H1 (cell line): ENCODE results near the gene KCNC1. TPM values are rescaled to one million over a fixed set of nuclear protein-coding genes. Genes with fewer than 3 reads are reported as not detected.

Experiments used
- CTCF ChIA-PET: fragments of 300-600 bp; sonication (Branson Sonifier 250); formaldehyde crosslinking; loops from one replicate; lab custom pipeline; 2021; ENCODE audit not compliant: partially characterized antibody; lab: Charles Lee
- POLR2A ChIA-PET: fragments of 300-600 bp; sonication (Branson Sonifier 250); formaldehyde crosslinking; loops from one replicate; lab custom pipeline; 2021; ENCODE audit warnings: inconsistent platforms; ENCODE audit not compliant: partially characterized antibody; lab: Charles Lee
- DNase-seq, 2 experiments: peaks; one replicate each; pipeline versions ENCODE4 v3.0.0 to v3.0.0-alpha.2; 2010 to 2022; ENCODE audit warnings: low spot score in 2 of 2, low read depth in 1 of 2, mixed read lengths in 1 of 2
- FAIRE-seq: peaks from 2 replicates; lab custom pipeline; 2011; peaks lifted over from hg19 to GRCh38; lab: Jason Lieb, UNC
- H2AFZ ChIP-seq: 2 replicates; pipeline ENCODE4 v1.8.1; 2012; ENCODE audit warnings: low read length, inconsistent platforms
- H2AK5ac ChIP-seq: 2 replicates; pipeline ENCODE4 v1.6.1; 2013; ENCODE audit warnings: low read depth, low read length
- H2BK120ac ChIP-seq: replicated peaks from 2 replicates; pipeline ENCODE3; 2013; ENCODE audit warnings: low read depth, low read length, inconsistent platforms
- H2BK12ac ChIP-seq: 2 replicates; pipeline ENCODE4 v1.6.1; 2013; ENCODE audit warnings: low read depth, low read length
- H2BK15ac ChIP-seq: 2 replicates; pipeline ENCODE4 v1.6.1; 2013; ENCODE audit warnings: low read length
- H2BK20ac ChIP-seq: 2 replicates; pipeline ENCODE4 v1.6.1; 2013; ENCODE audit warnings: low read length
- H2BK5ac ChIP-seq: 2 replicates; pipeline ENCODE4 v1.6.1; 2013; ENCODE audit warnings: low read depth, low read length
- H3K14ac ChIP-seq: 2 replicates; pipeline ENCODE4 v1.6.1; 2013; ENCODE audit warnings: inconsistent platforms; ENCODE audit not compliant: insufficient read length
- H3K18ac ChIP-seq: 2 replicates; pipeline ENCODE4 v1.6.1; 2013; ENCODE audit warnings: low read length; ENCODE audit errors: extremely low read depth
- H3K23ac ChIP-seq: 2 replicates; pipeline ENCODE4 v1.6.1; 2013; ENCODE audit warnings: inconsistent platforms; ENCODE audit not compliant: insufficient read length
- H3K23me2 ChIP-seq: 2 replicates; pipeline ENCODE4 v1.6.1; 2013; ENCODE audit warnings: low read depth, low read length
- H3K27ac ChIP-seq: 2 replicates; pipeline ENCODE4 v1.6.1; 2011; ENCODE audit warnings: low read depth, low read length, inconsistent platforms
- H3K27me3 ChIP-seq, 4 experiments: replicated peaks in 1 of 4; 1 replicate in 1 of 4; 2 replicates in 3 of 4; pipeline versions ENCODE4 v1.6.1 to v1.8.1; 2011 to 2013; ENCODE audit warnings: low read length in 3 of 4, mild to moderate bottlenecking in 3 of 4, inconsistent platforms in 2 of 4, mixed read lengths in 2 of 4, moderate library complexity in 1 of 4; ENCODE audit not compliant: control insufficient read depth in 3 of 4, insufficient read depth in 3 of 4; ENCODE audit errors: extremely low read depth in 1 of 4
- H3K36me3 ChIP-seq, 4 experiments: 2 replicates each; pipeline versions ENCODE4 v1.6.1 to v1.8.1; 2011 to 2013; ENCODE audit warnings: mild to moderate bottlenecking in 4 of 4, low read length in 3 of 4, moderate library complexity in 2 of 4, control low read depth in 1 of 4, inconsistent platforms in 1 of 4; ENCODE audit not compliant: insufficient read depth in 4 of 4, control insufficient read depth in 2 of 4
- H3K4ac ChIP-seq: replicated peaks from 2 replicates; pipeline ENCODE3; 2013; ENCODE audit warnings: low read length, low read depth, mixed read lengths, inconsistent platforms; ENCODE audit not compliant: insufficient read length
- H3K4me1 ChIP-seq, 4 experiments: replicated peaks in 1 of 4; 1 replicate in 1 of 4; 2 replicates in 3 of 4; pipeline versions ENCODE4 v1.6.1 to v1.8.1; 2011 to 2013; ENCODE audit warnings: low read length in 3 of 4, inconsistent platforms in 2 of 4, mixed read lengths in 1 of 4; ENCODE audit not compliant: insufficient read depth in 4 of 4, control insufficient read depth in 3 of 4
- H3K4me2 ChIP-seq, 2 experiments: 2 replicates each; pipeline versions ENCODE4 v1.6.1 to v1.8.1; 2011 to 2013; ENCODE audit warnings: low read depth in 2 of 2, low read length in 2 of 2, control low read depth in 1 of 2, inconsistent platforms in 1 of 2, mild to moderate bottlenecking in 1 of 2; ENCODE audit not compliant: insufficient read depth in 1 of 2
- H3K4me3 ChIP-seq, 4 experiments: fragments of 200-600, 300-600 bp in 1 of 4; sonication (generic), shearing (Covaris generic), sonication (Bioruptor Twin) in 1 of 4; 2 replicates each; pipeline versions ENCODE4 v1.5.1 to v1.8.1; 2011 to 2016; ENCODE audit warnings: low read length in 4 of 4, low read depth in 3 of 4, control low read depth in 2 of 4, inconsistent platforms in 2 of 4, mild to moderate bottlenecking in 2 of 4, mixed read lengths in 1 of 4, moderate library complexity in 1 of 4; ENCODE audit not compliant: insufficient read depth in 2 of 4; ENCODE audit errors: extremely low read depth in 1 of 4
- H3K56ac ChIP-seq: replicated peaks from 2 replicates; pipeline ENCODE3; 2013; ENCODE audit warnings: low read depth, mild to moderate bottlenecking, mixed read lengths, low read length, inconsistent platforms; ENCODE audit not compliant: insufficient read length
- H3K79me1 ChIP-seq: 2 replicates; pipeline ENCODE4 v1.6.1; 2013; ENCODE audit warnings: low read depth, low read length, control low read depth
- H3K79me2 ChIP-seq, 2 experiments: 2 replicates each; pipeline versions ENCODE4 v1.6.1 to v1.8.1; 2012 to 2013; ENCODE audit warnings: low read length in 2 of 2, mild to moderate bottlenecking in 2 of 2, inconsistent platforms in 1 of 2; ENCODE audit not compliant: insufficient read depth in 2 of 2, control insufficient read depth in 1 of 2
- H3K9ac ChIP-seq, 4 experiments: replicated peaks in 1 of 4; 1 replicate in 1 of 4; 2 replicates in 3 of 4; pipeline versions ENCODE4 v1.6.1 to v1.8.1; 2011 to 2013; ENCODE audit warnings: low read depth in 3 of 4, low read length in 3 of 4, control low read depth in 2 of 4, mild to moderate bottlenecking in 2 of 4, moderate library complexity in 2 of 4, inconsistent platforms in 1 of 4; ENCODE audit errors: extremely low read depth in 1 of 4
- H3K9me3 ChIP-seq, 2 experiments: 2 replicates each; pipeline versions ENCODE4 v1.6.1 to v1.8.1; 2012 to 2013; ENCODE audit warnings: mild to moderate bottlenecking in 2 of 2, moderate library complexity in 2 of 2, control low read depth in 1 of 2, inconsistent platforms in 1 of 2, low read depth in 1 of 2, low read length in 1 of 2, mixed read lengths in 1 of 2; ENCODE audit not compliant: insufficient read depth in 2 of 2
- H4K20me1 ChIP-seq, 2 experiments: replicated peaks in 1 of 2; 2 replicates each; pipeline versions ENCODE3 to v1.8.1; 2011 to 2013; ENCODE audit warnings: inconsistent platforms in 2 of 2, low read length in 2 of 2, mild to moderate bottlenecking in 1 of 2; ENCODE audit not compliant: insufficient read depth in 2 of 2, control insufficient read depth in 1 of 2
- H4K5ac ChIP-seq: 2 replicates; pipeline ENCODE4 v1.6.1; 2013; ENCODE audit warnings: low read length, low read depth, mixed read lengths, inconsistent platforms; ENCODE audit not compliant: insufficient read length
- H4K8ac ChIP-seq: 2 replicates; pipeline ENCODE4 v1.8.0; 2013; ENCODE audit warnings: mild to moderate bottlenecking, moderate library complexity, low read length, inconsistent platforms; ENCODE audit not compliant: insufficient read depth; ENCODE audit errors: extremely low read depth
- H4K91ac ChIP-seq: replicated peaks from 2 replicates; pipeline ENCODE3; 2013; ENCODE audit warnings: low read length, mixed read lengths, inconsistent platforms; ENCODE audit not compliant: insufficient read length
- POLR2AphosphoS5 ChIP-seq: IDR thresholded peaks from 2 replicates; pipeline ENCODE4 v1.6.1; 2011; ENCODE audit warnings: low read depth, low read length
- WGBS, 2 experiments: shearing (Covaris generic) in 1 of 2; methylation state at CpG; one replicate each; pipeline versions ENCODE4 v1.1.6 to v1.1.7; 2013 to 2015; ENCODE audit warnings: low lambda C conversion rate in 2 of 2, mixed read lengths in 2 of 2, inconsistent platforms in 1 of 2, low coverage in 1 of 2, missing lambda C conversion rate in 1 of 2; ENCODE audit not compliant: insufficient replicate concordance in 2 of 2, insufficient coverage in 1 of 2, insufficient read length in 1 of 2; ENCODE audit errors: extremely low coverage in 1 of 2, missing lambda C conversion rate in 1 of 2; 5-methylcytosine and 5-hydroxymethylcytosine counted together
- polyA plus RNA-seq, 7 experiments: library from polyadenylated mRNA; depleted of rRNA in 3 of 7; stranded (reverse) in 5 of 7; unstranded in 2 of 7; fragments of >200 nt in 5 of 7; fragments of 200-250 nt in 2 of 7; gene quantifications; 1 replicate in 5 of 7; 2 replicates in 1 of 7; 4 replicates in 1 of 7; pipeline versions ENCODE4 v1.2.1 to v1.2.3, GENCODE V29; 2011 to 2013; ENCODE audit warnings: missing spikeins in 2 of 7, mixed read lengths in 2 of 7
- total RNA-seq: library from RNA; stranded (reverse); fragmentation: NEBNext Ultra II Directional; extraction: Animal tissue kit (Norgen Biotek cat#: 25700); gene quantifications from 2 replicates; pipeline ENCODE4 v1.2.1, GENCODE V29; 2021

KCNC1 gene
- total and polyA plus RNA-seq, 2 of the 8 experiments (the other 6 are each of a cell fraction or from before 2014, with no cell fraction given): 0.11 to 0.26 TPM

DNA sequence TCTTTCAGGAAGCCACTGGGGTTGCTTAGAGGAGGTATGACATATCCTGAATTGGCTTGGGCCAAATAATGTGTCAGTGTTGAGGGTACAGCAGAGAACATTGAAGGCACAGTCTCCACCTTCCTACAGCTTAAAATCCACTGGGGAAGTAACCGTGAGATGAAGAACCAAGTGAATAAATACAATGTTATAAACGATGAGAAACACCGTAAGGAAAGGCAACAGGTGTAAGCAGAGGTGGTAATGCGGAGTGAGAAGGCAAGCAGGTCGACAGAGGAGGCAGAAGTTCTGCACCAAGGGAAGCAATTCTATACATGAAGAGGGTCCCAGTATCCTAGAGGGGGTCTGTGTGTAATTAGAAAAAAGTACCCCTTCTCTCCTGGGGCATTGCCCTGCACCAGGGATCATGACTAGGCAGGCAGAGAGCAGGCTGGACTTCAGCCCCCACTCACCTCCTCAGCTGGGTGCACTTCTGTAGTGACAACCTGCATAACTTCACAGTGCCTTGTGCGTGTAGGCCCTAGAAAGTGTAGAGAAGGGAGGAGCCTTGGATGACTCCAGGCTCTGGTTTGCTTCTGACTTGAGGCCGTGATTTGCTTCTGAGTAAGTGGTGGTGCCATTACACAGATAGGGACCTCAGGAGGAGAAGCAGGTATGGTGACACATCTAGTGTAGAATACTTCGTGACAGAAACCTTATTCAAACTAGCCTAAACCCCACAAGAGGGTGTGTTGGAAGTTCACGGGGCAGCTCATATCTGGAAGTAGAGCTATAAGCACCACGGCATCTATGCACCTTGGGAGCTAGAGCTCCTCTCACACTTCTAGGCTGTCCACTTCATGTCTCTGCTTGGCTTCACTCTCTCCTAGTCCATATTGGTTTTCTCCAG is 10.3 kb upstream of the KCNC1 start:
- no peak overlapping the region for H2BK5ac ChIP-seq
- peaks cover 0 to 5% of the 10 kb centered on the region in 2 experiments; a peak in 1 of 4 replicates for H3K9me3 ChIP-seq
- no peak overlapping the region for H3K4ac ChIP-seq
- no peak overlapping the region for H2AK5ac ChIP-seq
- H2AFZ ChIP-seq: no peak overlapping the region
- no peak overlapping the region for H3K23ac ChIP-seq
- peaks cover 6% of the 10 kb centered on the region; the same call in 1 of the 2 replicates for H3K23me2 ChIP-seq
- no peak overlapping the region for H3K4me3 ChIP-seq
- CTCF ChIA-PET: interaction anchor here (0.9 to 15.7 kb wide), 13 partner anchors 12 to 254 kb away, joined by 3 to 290 read pairs (median 5); partner anchors contain the start of gene KCNC1
- peaks cover 0 to 23% (median 13%) of the 10 kb centered on the region in 4 experiments; a peak in 6 of 7 replicates for H3K4me1 ChIP-seq
- H3K18ac ChIP-seq: no peak overlapping the region
- no peak overlapping the region for H3K9ac ChIP-seq
- H3K27ac ChIP-seq: no peak overlapping the region
- 82% methylated on average over 10 of the region's 10 CpGs; no CpG with 5 or more reads in 1 of the 2 experiments for WGBS, 2 experiments
- H4K5ac ChIP-seq: no peak overlapping the region
- FAIRE-seq (no peak), DNase-seq (no peak)
- H3K79me1 ChIP-seq: no peaks in the 10 kb centered on the region
- no peak overlapping the region for H2BK120ac ChIP-seq
- H4K8ac ChIP-seq: no peak overlapping the region
- no peak overlapping the region for H2BK12ac ChIP-seq
- H2BK15ac ChIP-seq: no peak overlapping the region
- H3K79me2 ChIP-seq: no peaks in the 10 kb centered on the region
- POLR2A ChIA-PET: no interaction called here
- H2BK20ac ChIP-seq: no peak overlapping the region
- H3K36me3 ChIP-seq: no peaks in the 10 kb centered on the region; a peak in 1 of 8 replicates
- H4K20me1 ChIP-seq: peaks cover 7 to 10% of the 10 kb centered on the region in 2 experiments
- no peak overlapping the region for H3K56ac ChIP-seq
- H3K27me3 ChIP-seq: peaks cover 31 to 51% (median 39%) of the 10 kb centered on the region in 4 experiments
- H3K14ac ChIP-seq: no peak overlapping the region
- TF ChIP-seq POLR2AphosphoS5: no peak
- H3K4me2 ChIP-seq: no peak overlapping the region
- no peak overlapping the region for H4K91ac ChIP-seq
